ENCODE measurements around the gene AGFG2. TPM values are rescaled to one million over a fixed set of nuclear protein-coding genes. Genes with fewer than 3 reads are reported as not detected.

Gene AGFG2
- total and polyA plus RNA-seq, 2 of the 13 experiments (the other 11 are each of a cell fraction or from before 2014, with no cell fraction given), result 125 to 132 TPM

- TF ChIP-seq ZBTB40 (IDR thresholded peaks at IDR 0.05) (no peak), ZBTB40 (CRISPR knock-in tag; IDR thresholded peaks at IDR 0.05) (no peak), THYN1 (CRISPR knock-in tag; IDR thresholded peaks at IDR 0.05; ENCODE audit: borderline replicate concordance, low read depth) (peak; percentile 16; the same call in 1 of the 2 replicates), PAWR (CRISPR knock-in tag; IDR thresholded peaks at IDR 0.05; ENCODE audit: borderline replicate concordance) (no peak), MEIS2 (CRISPR knock-in tag; IDR thresholded peaks at IDR 0.05) (peak; percentile 86; the same call in 1 of the 2 replicates), CENPT (CRISPR knock-in tag; IDR thresholded peaks at IDR 0.05; ENCODE audit: low read depth) (no peak), ELK4 (CRISPR knock-in tag; IDR thresholded peaks at IDR 0.05; ENCODE audit: borderline replicate concordance) (no peak), USF2 (IDR thresholded peaks at IDR 0.05; ENCODE audit: low read depth, low read length) (no peak), USF2 (CRISPR knock-in tag; IDR thresholded peaks at IDR 0.05; ENCODE audit: borderline replicate concordance) (no peak), ZBTB39 (CRISPR knock-in tag; IDR thresholded peaks at IDR 0.05) (no peak), NR0B2 (CRISPR knock-in tag; IDR thresholded peaks at IDR 0.05) (no peak), SRY (CRISPR knock-in tag; IDR thresholded peaks at IDR 0.05) (no peak), ZNF562 (CRISPR knock-in tag; IDR thresholded peaks at IDR 0.05; ENCODE audit: borderline replicate concordance) (no peak)
These were observed 7.3 kb downstream of the AGFG2 start (continued) for GRCh38 chr7:100546129-100546925.
